Activated CD8-positive, alpha-beta memory T cell treated with anti-CD3 and anti-CD28 coated beads, Interleukin-2, amount 10 ng/mL, durations not matched to agents 7 days and 5 days (primary cell): Measurements from ENCODE around the gene SNX6. TPM values are rescaled to one million over a fixed set of nuclear protein-coding genes. Genes with fewer than 3 reads are reported as not detected.
"Not testable (repeated sequence)": the region's sequence is repeated elsewhere in the genome, so short reads cannot be mapped to it uniquely, and the experiment has no call there.

Source experiments
- ATAC-seq: fragments of 150-1000 bp; cut with Tn5 transposase; one replicate; pipeline ENCODE4 v1.10.0; 2021; ENCODE audit warnings: moderate library complexity
- CTCF ChIA-PET: fragments of 350-600 bp; sonication (Branson Sonifier 250); formaldehyde crosslinking; loops from one replicate; lab custom pipeline; 2021; ENCODE audit warnings: antibody characterized with exemption; lab: Charles Lee
- DNase-seq: peaks from one replicate; pipeline ENCODE4 v3.0.0-alpha.2; 2020
- H3K27ac Mint-ChIP-seq: one replicate; pipeline ENCODE4 v1.8.0; 2021; ENCODE audit warnings: mild to moderate bottlenecking, mixed read lengths
- H3K27me3 Mint-ChIP-seq: one replicate; pipeline ENCODE4 v1.8.0; 2021; ENCODE audit warnings: mixed read lengths
- H3K36me3 Mint-ChIP-seq: one replicate; pipeline ENCODE4 v1.8.0; 2021; ENCODE audit warnings: mild to moderate bottlenecking, mixed read lengths
- H3K4me1 Mint-ChIP-seq: one replicate; pipeline ENCODE4 v1.8.0; 2021; ENCODE audit warnings: mixed read lengths
- H3K4me3 Mint-ChIP-seq: one replicate; pipeline ENCODE4 v1.8.0; 2021; ENCODE audit warnings: mild to moderate bottlenecking, moderate library complexity, mixed read lengths
- H3K9me3 Mint-ChIP-seq: one replicate; pipeline ENCODE4 v1.8.0; 2022; ENCODE audit warnings: low read depth, mixed read lengths
- total RNA-seq, 2 experiments: library from RNA; stranded (reverse); gene quantifications; one replicate each; pipeline ENCODE4 v1.2.3, GENCODE V29; 2021

SNX6 gene
- total RNA-seq, 2 experiments from 2014 or later, result 67.8 to 70.9 TPM

GRCh38 chr14:34582117-34582680, 47.7 kb downstream of the SNX6 start:
- H3K36me3 Mint-ChIP-seq, result peaks cover 57% of the 10 kb centered on the region
- H3K4me3 Mint-ChIP-seq, result no peak overlapping the region
- ATAC-seq (no peak), DNase-seq (no peak)
- H3K27me3 Mint-ChIP-seq, result no peaks in the 10 kb centered on the region
- CTCF ChIA-PET, result no interaction called here
- H3K9me3 Mint-ChIP-seq, result no peaks in the 10 kb centered on the region
- H3K27ac Mint-ChIP-seq, result no peak overlapping the region
- no peaks in the 10 kb centered on the region for H3K4me1 Mint-ChIP-seq

- Mint-ChIP-seq H3K9me3 (no peaks in the 10 kb centered on the region), H3K27me3 (no peaks in the 10 kb centered on the region), H3K27ac (no peak overlapping the region), H3K4me1 (no peaks in the 10 kb centered on the region), H3K36me3 (peaks cover 52% of the 10 kb centered on the region), H3K4me3 (no peak overlapping the region)
- CTCF ChIA-PET, result no interaction called here
- no peak for ATAC-seq
- no peak for DNase-seq
Measured at GRCh38 chr14:34580381-34580780, 49.6 kb downstream of the SNX6 start.

- no peaks in the 10 kb centered on the region for H3K27me3 Mint-ChIP-seq
- no peaks in the 10 kb centered on the region for H3K4me1 Mint-ChIP-seq
- H3K9me3 Mint-ChIP-seq, result no peaks in the 10 kb centered on the region
- peaks cover 33% of the 10 kb centered on the region for H3K36me3 Mint-ChIP-seq
- H3K27ac Mint-ChIP-seq, result no peak overlapping the region
- no peak for ATAC-seq
- DNase-seq, result no peak
- CTCF ChIA-PET, result no interaction called here
- H3K4me3 Mint-ChIP-seq, result no peak overlapping the region
Measured at GRCh38 chr14:34571771-34572170, 58.2 kb downstream of the SNX6 start.

- no peak overlapping the region for H3K27ac Mint-ChIP-seq
- H3K4me1 Mint-ChIP-seq, result no peaks in the 10 kb centered on the region
- H3K9me3 Mint-ChIP-seq, result no peaks in the 10 kb centered on the region
- no peak for ATAC-seq
- CTCF ChIA-PET, result no interaction called here
- DNase-seq, result no peak
- H3K4me3 Mint-ChIP-seq, result no peak overlapping the region
- no peaks in the 10 kb centered on the region for H3K27me3 Mint-ChIP-seq
- H3K36me3 Mint-ChIP-seq, result peaks cover 35% of the 10 kb centered on the region
Measured at GRCh38 chr14:34569750-34570149, 60.2 kb downstream of the SNX6 start.

GRCh38 chr14:34568803-34569202, 61.1 kb downstream of the SNX6 start:
- CTCF ChIA-PET, result no interaction called here
- H3K4me1 Mint-ChIP-seq, result no peaks in the 10 kb centered on the region
- DNase-seq (no peak), ATAC-seq (no peak)
- H3K4me3 Mint-ChIP-seq, result no peak overlapping the region
- no peaks in the 10 kb centered on the region for H3K27me3 Mint-ChIP-seq
- no peak overlapping the region for H3K27ac Mint-ChIP-seq
- peaks cover 35% of the 10 kb centered on the region for H3K36me3 Mint-ChIP-seq
- H3K9me3 Mint-ChIP-seq, result no peaks in the 10 kb centered on the region

GRCh38 chr14:34562776-34563150, 67.2 kb downstream of the SNX6 start:
- DNase-seq (no peak), ATAC-seq (no peak)
- CTCF ChIA-PET, result no interaction called here
- Mint-ChIP-seq H3K4me1 (no peaks in the 10 kb centered on the region), H3K36me3 (peaks cover 15% of the 10 kb centered on the region), H3K27me3 (no peaks in the 10 kb centered on the region), H3K4me3 (no peak overlapping the region), H3K27ac (no peak overlapping the region), H3K9me3 (no peaks in the 10 kb centered on the region)

- CTCF ChIA-PET, H3K4me1 Mint-ChIP-seq, H3K9me3 Mint-ChIP-seq, H3K4me3 Mint-ChIP-seq, H3K27ac Mint-ChIP-seq, DNase-seq, ATAC-seq, H3K27me3 Mint-ChIP-seq: not testable (repeated sequence)
- H3K36me3 Mint-ChIP-seq, result peaks cover 10% of the 10 kb centered on the region
Measured at GRCh38 chr14:34562037-34562775, 67.7 kb downstream of the SNX6 start.

- H3K4me3 Mint-ChIP-seq, H3K27ac Mint-ChIP-seq, DNase-seq, H3K9me3 Mint-ChIP-seq, CTCF ChIA-PET, H3K36me3 Mint-ChIP-seq, H3K27me3 Mint-ChIP-seq: not testable (repeated sequence)
- H3K4me1 Mint-ChIP-seq, result peaks cover 14% of the 10 kb centered on the region
- ATAC-seq, result peak; percentile 59
Measured at GRCh38 chr14:34556498-34556829, 73.5 kb downstream of the SNX6 start.

GRCh38 chr14:34555583-34556497, 74.1 kb downstream of the SNX6 start:
- H3K36me3 Mint-ChIP-seq, H3K27me3 Mint-ChIP-seq, H3K4me3 Mint-ChIP-seq, DNase-seq, H3K9me3 Mint-ChIP-seq, H3K27ac Mint-ChIP-seq, CTCF ChIA-PET: not testable (repeated sequence)
- peaks cover 14% of the 10 kb centered on the region for H3K4me1 Mint-ChIP-seq
- peak; percentile 72 for ATAC-seq

- CTCF ChIA-PET, result interaction anchor here (1.2 kb wide), 1 partner anchor 168 kb away, joined by 3 read pairs; no protein-coding TSS in a partner anchor
- Mint-ChIP-seq H3K27ac (peak overlapping the region; percentile 17), H3K9me3 (no peaks in the 10 kb centered on the region), H3K36me3 (no peaks in the 10 kb centered on the region), H3K4me1 (peaks cover 17% of the 10 kb centered on the region), H3K27me3 (no peaks in the 10 kb centered on the region), H3K4me3 (peak overlapping the region; percentile 27)
- ATAC-seq (peak; percentile 5), DNase-seq (peak; percentile 33)
Measured at GRCh38 chr14:34554540-34555250, 75.3 kb downstream of the SNX6 start.

GRCh38 chr14:34549276-34549966, 80.5 kb downstream of the SNX6 start:
- H3K4me3 Mint-ChIP-seq, CTCF ChIA-PET, H3K36me3 Mint-ChIP-seq, DNase-seq, H3K9me3 Mint-ChIP-seq, H3K27me3 Mint-ChIP-seq, H3K27ac Mint-ChIP-seq, ATAC-seq: not testable (repeated sequence)
- H3K4me1 Mint-ChIP-seq, result peaks cover 15% of the 10 kb centered on the region

GRCh38 chr14:34548472-34548981, 81.4 kb downstream of the SNX6 start:
- Mint-ChIP-seq H3K36me3 (no peaks in the 10 kb centered on the region), H3K4me3 (no peak overlapping the region), H3K27me3 (no peaks in the 10 kb centered on the region), H3K27ac (no peak overlapping the region), H3K4me1 (peaks cover 10% of the 10 kb centered on the region), H3K9me3 (no peaks in the 10 kb centered on the region)
- CTCF ChIA-PET, result no interaction called here
- ATAC-seq, result no peak
- no peak for DNase-seq

- H3K36me3 Mint-ChIP-seq, CTCF ChIA-PET, DNase-seq, H3K4me3 Mint-ChIP-seq, H3K4me1 Mint-ChIP-seq, H3K27ac Mint-ChIP-seq, H3K9me3 Mint-ChIP-seq, H3K27me3 Mint-ChIP-seq: not testable (repeated sequence)
- ATAC-seq, result peak; percentile 67
Measured at GRCh38 chr14:34547136-34547520, 82.8 kb downstream of the SNX6 start.
